HG03520 (cell line): ENCODE data around the gene G3BP2.
"Not testable (repeated sequence)": the region's sequence is repeated elsewhere in the genome, so short reads cannot be mapped to it uniquely, and the experiment has no call there.

Experiments used
- ATAC-seq: cut with Tn5 transposase; IDR thresholded peaks from one replicate; pipeline ENCODE4 v1.9.1; 2021; ENCODE audit warnings: mild to moderate bottlenecking, moderate library complexity; ENCODE audit not compliant: unreplicated experiment

G3BP2 gene

GRCh38 chr4:75673027-75673958, at the start of gene G3BP2:
Gene G3BP2 (minus strand): TSS chr4:75673411. CDS start chr4:75662025, 11,386 bp downstream.
- ATAC-seq, result peak; percentile 90

GRCh38 chr4:75722417-75722816, 49.2 kb upstream of the G3BP2 start:
- ATAC-seq, result no peak

GRCh38 chr4:75718529-75718928, 45.3 kb upstream of the G3BP2 start:
- no peak for ATAC-seq

GRCh38 chr4:75717408-75717807, 44.2 kb upstream of the G3BP2 start:
- no peak for ATAC-seq

GRCh38 chr4:75716054-75716453, 42.8 kb upstream of the G3BP2 start:
- ATAC-seq, result not testable (repeated sequence)

GRCh38 chr4:75715105-75715799, 42.0 kb upstream of the G3BP2 start:
- no peak for ATAC-seq

GRCh38 chr4:75714704-75715103, 41.5 kb upstream of the G3BP2 start:
- no peak for ATAC-seq

GRCh38 chr4:75714011-75714410, 40.8 kb upstream of the G3BP2 start:
- ATAC-seq, result no peak

GRCh38 chr4:75710246-75710645, 37.0 kb upstream of the G3BP2 start:
- no peak for ATAC-seq

GRCh38 chr4:75708218-75708691, 35.0 kb upstream of the G3BP2 start:
- no peak for ATAC-seq

GRCh38 chr4:75705198-75705977, 32.2 kb upstream of the G3BP2 start:
- no peak for ATAC-seq

- no peak for ATAC-seq
These were observed 29.8 kb upstream of the G3BP2 start for GRCh38 chr4:75702919-75703411.

GRCh38 chr4:75699299-75699698, 26.1 kb upstream of the G3BP2 start:
- ATAC-seq, result no peak

GRCh38 chr4:75698963-75699228, 25.7 kb upstream of the G3BP2 start:
- no peak for ATAC-seq

- ATAC-seq, result peak; percentile 91
These were observed 25.2 kb upstream of the G3BP2 start for GRCh38 chr4:75698162-75698962.

GRCh38 chr4:75696581-75696980, 23.4 kb upstream of the G3BP2 start:
- no peak for ATAC-seq

- no peak for ATAC-seq
These were observed 22.9 kb upstream of the G3BP2 start for GRCh38 chr4:75696071-75696470.

GRCh38 chr4:75692066-75692465, 18.9 kb upstream of the G3BP2 start:
- not testable (repeated sequence) for ATAC-seq

- ATAC-seq, result not testable (repeated sequence)
These were observed 13.9 kb upstream of the G3BP2 start for GRCh38 chr4:75687125-75687524.

- no peak for ATAC-seq
These were observed 13.1 kb upstream of the G3BP2 start for GRCh38 chr4:75686346-75686745.
